ENCODE measurements around the gene CALN1.

The CALN1 gene

GRCh38 chr7:72028267-72028666, 383.9 kb downstream of the CALN1 start:
- no peak for DNase-seq

GRCh38 chr7:72025381-72025960, 386.7 kb downstream of the CALN1 start:
- no peak for DNase-seq

- DNase-seq, result no peak
These were observed 388.2 kb downstream of the CALN1 start for GRCh38 chr7:72023926-72024325.

GRCh38 chr7:72021716-72022115, 390.4 kb downstream of the CALN1 start:
- DNase-seq, result no peak

- no peak for DNase-seq
These were observed 391.8 kb downstream of the CALN1 start for GRCh38 chr7:72020311-72020710.

GRCh38 chr7:72019436-72019835, 392.7 kb downstream of the CALN1 start:
- no peak for DNase-seq

GRCh38 chr7:72017756-72018155, 394.4 kb downstream of the CALN1 start:
- DNase-seq, result no peak

- no peak for DNase-seq
These were observed 395.6 kb downstream of the CALN1 start for GRCh38 chr7:72016574-72016973.

GRCh38 chr7:72015136-72015535, 397.0 kb downstream of the CALN1 start:
- no peak for DNase-seq

GRCh38 chr7:72007018-72007417, 405.1 kb downstream of the CALN1 start:
- no peak for DNase-seq

GRCh38 chr7:72003236-72003635, 408.9 kb downstream of the CALN1 start:
- DNase-seq, result no peak

GRCh38 chr7:71996141-71996540, 416.0 kb downstream of the CALN1 start:
- no peak for DNase-seq

GRCh38 chr7:71995111-71995510, 417.0 kb downstream of the CALN1 start:
- no peak for DNase-seq

GRCh38 chr7:71991586-71991985, 420.6 kb downstream of the CALN1 start:
- DNase-seq, result no peak

GRCh38 chr7:71990138-71990462, 422.0 kb downstream of the CALN1 start:
- DNase-seq, result no peak

GRCh38 chr7:71988201-71988600, 423.9 kb downstream of the CALN1 start:
- DNase-seq, result no peak

- DNase-seq, result no peak
These were observed 424.9 kb downstream of the CALN1 start for GRCh38 chr7:71987200-71987767.

GRCh38 chr7:71984348-71984747, 427.8 kb downstream of the CALN1 start:
- DNase-seq, result no peak

GRCh38 chr7:71982851-71983250, 429.3 kb downstream of the CALN1 start:
- DNase-seq, result no peak

GRCh38 chr7:71976645-71977044, 435.5 kb downstream of the CALN1 start:
- no peak for DNase-seq

- DNase-seq, result no peak
These were observed 437.5 kb downstream of the CALN1 start for GRCh38 chr7:71974611-71975010.

- no peak for DNase-seq
These were observed 439.6 kb downstream of the CALN1 start for GRCh38 chr7:71972534-71972933.

GRCh38 chr7:71970725-71971124, 441.4 kb downstream of the CALN1 start:
- no peak for DNase-seq

GRCh38 chr7:71962636-71963035, 449.5 kb downstream of the CALN1 start:
- no peak for DNase-seq

- DNase-seq, result no peak
These were observed 450.9 kb downstream of the CALN1 start for GRCh38 chr7:71961283-71961682.
